Measurements from ENCODE around the gene SMG9.

SMG9 gene

GRCh38 chr19:43684326-43684725 lies 70.4 kb downstream of the SMG9 start:
- no peak for TF ChIP-seq ZBTB7A (IDR thresholded peaks at IDR 0.05; ENCODE audit: low read depth)
- no peak for TF ChIP-seq YY1 (IDR thresholded peaks at IDR 0.05; ENCODE audit: low read depth)
- TF ChIP-seq CEBPB (IDR thresholded peaks at IDR 0.05), result no peak
- TF ChIP-seq TCF12 (IDR thresholded peaks at IDR 0.05; ENCODE audit: low read depth), result no peak
- TF ChIP-seq TEAD4 (IDR thresholded peaks at IDR 0.05), result no peak
- TF ChIP-seq USF1 (IDR thresholded peaks at IDR 0.05), result no peak
- no peak for TF ChIP-seq RAD21 (IDR thresholded peaks at IDR 0.05; ENCODE audit: low read depth)

GRCh38 chr19:43683905-43684304 lies 70.9 kb downstream of the SMG9 start:
- TF ChIP-seq YY1 (IDR thresholded peaks at IDR 0.05; ENCODE audit: low read depth) (no peak), TCF12 (IDR thresholded peaks at IDR 0.05; ENCODE audit: low read depth) (no peak), TEAD4 (IDR thresholded peaks at IDR 0.05) (no peak), EP300 (IDR thresholded peaks at IDR 0.05; ENCODE audit: borderline replicate concordance) (no peak)

- TF ChIP-seq EGR1 (IDR thresholded peaks at IDR 0.05), result no peak
- no peak for TF ChIP-seq YY1 (IDR thresholded peaks at IDR 0.05; ENCODE audit: low read depth)
- no peak for TF ChIP-seq TCF12 (IDR thresholded peaks at IDR 0.05; ENCODE audit: low read depth)
- TF ChIP-seq USF1 (IDR thresholded peaks at IDR 0.05), result no peak
- TF ChIP-seq CEBPB (IDR thresholded peaks at IDR 0.05), result no peak
- TF ChIP-seq FOXM1 (IDR thresholded peaks at IDR 0.05; ENCODE audit: borderline replicate concordance, low read depth), result no peak
- TF ChIP-seq RAD21 (IDR thresholded peaks at IDR 0.05; ENCODE audit: low read depth), result no peak
These were observed 71.7 kb downstream of the SMG9 start for GRCh38 chr19:43682824-43683661.

- TF ChIP-seq ZBTB7A (IDR thresholded peaks at IDR 0.05; ENCODE audit: low read depth), result no peak
These were observed 72.9 kb downstream of the SMG9 start for GRCh38 chr19:43681821-43682220.

- TF ChIP-seq REST (IDR thresholded peaks at IDR 0.05; ENCODE audit: low read depth) (no peak), TCF12 (IDR thresholded peaks at IDR 0.05; ENCODE audit: low read depth) (no peak), MAX (IDR thresholded peaks at IDR 0.05) (no peak), USF1 (IDR thresholded peaks at IDR 0.05) (no peak), EGR1 (IDR thresholded peaks at IDR 0.05) (no peak), YY1 (IDR thresholded peaks at IDR 0.05; ENCODE audit: low read depth) (no peak), EP300 (IDR thresholded peaks at IDR 0.05; ENCODE audit: borderline replicate concordance) (no peak), CEBPB (IDR thresholded peaks at IDR 0.05) (no peak), CREB1 (IDR thresholded peaks at IDR 0.05; ENCODE audit: low read depth) (no peak), RAD21 (IDR thresholded peaks at IDR 0.05; ENCODE audit: low read depth) (no peak), ZBTB7A (IDR thresholded peaks at IDR 0.05; ENCODE audit: low read depth) (no peak), TAF1 (IDR thresholded peaks at IDR 0.05; ENCODE audit: low read depth) (no peak), FOXM1 (IDR thresholded peaks at IDR 0.05; ENCODE audit: borderline replicate concordance, low read depth) (no peak), TEAD4 (IDR thresholded peaks at IDR 0.05) (no peak), NFIC (IDR thresholded peaks at IDR 0.05) (no peak)
These were observed 76.1 kb downstream of the SMG9 start for GRCh38 chr19:43678512-43679261.
